GM12864 (cell line): ENCODE measurements around the gene NEAT1.

Experiments used
- DNase-seq: peaks from one replicate; pipeline ENCODE4 v3.0.0-alpha.2; 2011; ENCODE audit warnings: low read depth
- H3K4me3 ChIP-seq: 2 replicates; pipeline ENCODE4 v1.5.1; 2011; ENCODE audit warnings: mild to moderate bottlenecking, low read depth, low read length, control low read depth
- CTCF ChIP-seq: IDR thresholded peaks from 2 replicates; pipeline ENCODE4 v1.5.1; 2011; ENCODE audit warnings: low read depth, mild to moderate bottlenecking, moderate library complexity, low read length, control low read depth, inconsistent platforms; ENCODE audit errors: missing control alignments

The NEAT1 gene

GRCh38 chr11:65416341-65416824 lies 6.2 kb upstream of the NEAT1 start:
- H3K4me3 ChIP-seq, result peak overlapping the region; percentile 97
- TF ChIP-seq CTCF, result peak; percentile 94
- no peak for DNase-seq

DNA sequence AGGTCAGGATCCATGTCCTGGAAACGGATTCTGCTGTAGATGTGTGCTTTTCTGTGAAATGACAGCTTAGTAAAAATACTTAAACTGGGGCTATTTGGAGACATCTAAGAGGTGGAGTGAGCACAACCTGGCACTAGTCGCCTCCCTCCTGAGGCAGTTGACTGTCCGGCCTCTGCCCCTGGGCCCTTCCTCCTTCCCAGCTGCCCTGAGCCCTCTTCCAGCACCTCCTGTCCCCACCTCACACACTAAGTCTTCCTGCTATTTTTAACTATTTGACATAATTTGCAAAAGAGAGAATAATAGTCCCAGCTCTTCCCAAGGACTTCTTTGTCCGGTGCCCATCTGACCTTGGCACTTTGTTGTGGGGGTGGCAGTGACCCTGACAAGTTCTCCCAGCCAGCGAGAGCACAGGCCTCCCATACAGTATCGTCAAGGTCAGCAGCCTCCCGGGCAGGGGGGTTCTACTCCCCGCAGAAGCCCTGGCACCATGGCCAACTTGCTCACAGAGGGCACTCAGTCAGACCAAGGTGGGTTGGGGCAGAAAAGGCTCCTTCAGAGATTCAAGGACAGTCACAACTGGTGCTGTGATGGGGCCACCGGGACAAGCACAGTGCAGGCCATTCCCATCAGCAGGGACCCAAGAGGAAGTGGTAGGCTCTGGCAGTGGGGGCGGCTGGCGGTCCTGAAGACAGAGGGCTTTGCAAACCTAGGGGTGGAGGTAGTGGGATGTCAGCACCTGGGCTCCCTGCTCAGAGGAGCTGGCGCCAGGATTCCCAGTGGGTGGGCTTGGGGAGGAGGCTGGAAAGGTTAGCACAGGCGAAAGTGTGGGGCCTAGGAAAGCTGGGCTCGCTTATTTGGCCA lies 5.5 kb upstream of the NEAT1 start:
- H3K4me3 ChIP-seq, result peak overlapping the region; percentile 97
- DNase-seq, result no peak
- no peak for TF ChIP-seq CTCF

DNA sequence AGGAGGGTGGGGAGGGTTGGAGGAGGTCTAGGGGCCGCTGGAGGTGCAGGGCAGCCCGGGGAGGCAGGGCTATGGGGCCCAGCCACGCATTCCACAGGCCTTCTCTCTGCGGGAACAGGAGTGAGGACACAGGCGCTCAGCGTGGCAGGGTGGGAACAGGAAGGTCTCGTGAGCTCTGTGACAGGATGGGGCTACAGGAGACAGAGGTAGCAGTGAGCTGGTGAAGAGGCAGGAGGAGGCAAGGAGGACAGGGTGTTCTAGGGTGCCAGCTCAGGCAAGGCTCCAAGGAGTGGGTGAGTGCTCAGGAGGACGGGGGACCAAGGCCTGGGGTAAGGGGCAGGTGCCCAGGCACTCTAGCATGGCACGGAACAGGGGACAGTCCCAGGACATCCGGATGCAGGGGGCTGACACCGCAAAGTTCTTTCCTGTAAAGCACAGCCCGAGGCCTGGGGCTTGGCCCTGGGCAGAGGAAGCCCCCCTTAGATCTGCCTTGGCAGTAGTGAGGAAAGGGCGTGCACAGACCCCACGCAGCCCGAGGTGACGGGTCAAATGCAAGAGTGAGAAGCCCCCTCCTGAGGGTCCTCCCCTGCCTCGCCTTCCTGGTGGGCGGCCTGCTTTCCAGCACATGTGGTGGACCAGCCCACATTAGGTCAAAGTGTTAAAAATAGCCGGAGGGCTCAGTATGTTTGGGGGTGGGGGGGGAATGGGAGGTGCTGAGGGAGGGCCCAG lies 4.7 kb upstream of the NEAT1 start:
- DNase-seq, result no peak

DNA sequence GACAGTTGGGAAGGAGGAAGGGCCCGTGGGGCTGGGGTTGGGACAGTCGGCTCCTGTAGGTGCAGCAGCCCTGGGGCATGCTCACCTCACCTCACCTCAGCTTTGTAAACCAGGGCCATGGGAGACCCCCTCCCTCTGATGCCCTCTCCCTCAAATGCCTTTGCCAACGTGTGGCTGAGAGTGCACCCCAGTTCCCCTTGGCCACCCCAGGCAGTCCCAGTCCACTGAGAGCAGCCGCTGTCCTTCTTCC lies 4.2 kb upstream of the NEAT1 start:
- no peak for TF ChIP-seq CTCF
- DNase-seq, result no peak
- peak overlapping the region; percentile 97 for H3K4me3 ChIP-seq

More for the DNA sequence above, 4.7 kb upstream of the NEAT1 start:
- H3K4me3 ChIP-seq, result peak overlapping the region; percentile 97
- TF ChIP-seq CTCF, result no peak

DNA sequence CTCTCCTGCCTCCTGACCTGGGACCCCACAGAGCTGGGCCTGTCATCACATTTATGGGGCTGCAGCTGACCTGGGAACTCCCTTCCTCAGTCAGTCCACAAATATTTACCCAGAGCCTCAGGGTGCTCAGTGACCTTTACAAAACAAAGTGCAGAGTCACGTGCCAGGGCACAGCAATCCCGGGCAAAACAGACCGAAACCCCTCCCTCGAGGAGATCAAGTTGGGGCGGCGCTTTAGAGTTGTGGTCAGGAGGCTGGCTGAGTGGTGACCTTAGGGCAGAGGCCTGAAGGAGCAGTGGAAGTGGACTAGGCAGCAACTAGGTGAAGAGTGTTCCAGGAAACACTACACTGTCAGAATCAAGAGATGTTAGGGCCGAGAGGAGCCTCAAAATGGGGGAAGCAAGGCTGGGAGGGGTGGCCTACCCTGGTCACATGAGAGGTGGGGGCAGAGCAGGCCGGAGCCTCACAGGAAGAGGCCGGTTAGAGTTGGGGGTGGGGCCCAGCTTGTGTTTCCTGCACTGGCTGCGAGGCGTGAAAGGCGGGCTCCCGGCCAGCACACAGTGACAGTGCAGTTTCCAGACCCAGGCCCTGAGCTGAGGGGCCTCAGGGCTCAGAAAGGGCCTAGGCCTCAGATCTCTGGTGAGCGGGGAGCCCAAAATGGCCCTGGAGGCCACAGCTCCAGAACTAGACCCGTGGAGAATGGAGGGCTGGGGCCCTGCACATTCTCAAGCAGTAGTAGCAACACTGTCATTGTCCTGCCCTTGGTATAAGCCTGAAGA lies 3.7 kb upstream of the NEAT1 start:
- H3K4me3 ChIP-seq, result peak overlapping the region; percentile 97
- DNase-seq, result peak; percentile 92
- TF ChIP-seq CTCF, result no peak

- peak overlapping the region; percentile 97 for H3K4me3 ChIP-seq
- no peak for DNase-seq
- TF ChIP-seq CTCF, result no peak
These were observed 3.2 kb upstream of the NEAT1 start for GRCh38 chr11:65419460-65419771.
